H1 (cell line): ENCODE results near the gene VIT. TPM values are rescaled to one million over a fixed set of nuclear protein-coding genes. Genes with fewer than 3 reads are reported as not detected.

Source experiments
- CTCF ChIA-PET: fragments of 300-600 bp; sonication (Branson Sonifier 250); formaldehyde crosslinking; loops from one replicate; lab custom pipeline; 2021; ENCODE audit not compliant: partially characterized antibody; lab: Charles Lee
- POLR2A ChIA-PET: fragments of 300-600 bp; sonication (Branson Sonifier 250); formaldehyde crosslinking; loops from one replicate; lab custom pipeline; 2021; ENCODE audit warnings: inconsistent platforms; ENCODE audit not compliant: partially characterized antibody; lab: Charles Lee
- DNase-seq, 2 experiments: peaks; one replicate each; pipeline versions ENCODE4 v3.0.0 to v3.0.0-alpha.2; 2010 to 2022; ENCODE audit warnings: low spot score in 2 of 2, low read depth in 1 of 2, mixed read lengths in 1 of 2
- FAIRE-seq: peaks from 2 replicates; lab custom pipeline; 2011; peaks lifted over from hg19 to GRCh38; lab: Jason Lieb, UNC
- H2AFZ ChIP-seq: 2 replicates; pipeline ENCODE4 v1.8.1; 2012; ENCODE audit warnings: low read length, inconsistent platforms
- H2AK5ac ChIP-seq: 2 replicates; pipeline ENCODE4 v1.6.1; 2013; ENCODE audit warnings: low read depth, low read length
- H2BK120ac ChIP-seq: replicated peaks from 2 replicates; pipeline ENCODE3; 2013; ENCODE audit warnings: low read depth, low read length, inconsistent platforms
- H2BK12ac ChIP-seq: 2 replicates; pipeline ENCODE4 v1.6.1; 2013; ENCODE audit warnings: low read depth, low read length
- H2BK15ac ChIP-seq: 2 replicates; pipeline ENCODE4 v1.6.1; 2013; ENCODE audit warnings: low read length
- H2BK20ac ChIP-seq: 2 replicates; pipeline ENCODE4 v1.6.1; 2013; ENCODE audit warnings: low read length
- H2BK5ac ChIP-seq: 2 replicates; pipeline ENCODE4 v1.6.1; 2013; ENCODE audit warnings: low read depth, low read length
- H3K14ac ChIP-seq: 2 replicates; pipeline ENCODE4 v1.6.1; 2013; ENCODE audit warnings: inconsistent platforms; ENCODE audit not compliant: insufficient read length
- H3K18ac ChIP-seq: 2 replicates; pipeline ENCODE4 v1.6.1; 2013; ENCODE audit warnings: low read length; ENCODE audit errors: extremely low read depth
- H3K23ac ChIP-seq: 2 replicates; pipeline ENCODE4 v1.6.1; 2013; ENCODE audit warnings: inconsistent platforms; ENCODE audit not compliant: insufficient read length
- H3K23me2 ChIP-seq: 2 replicates; pipeline ENCODE4 v1.6.1; 2013; ENCODE audit warnings: low read depth, low read length
- H3K27ac ChIP-seq: 2 replicates; pipeline ENCODE4 v1.6.1; 2011; ENCODE audit warnings: low read depth, low read length, inconsistent platforms
- H3K27me3 ChIP-seq, 4 experiments: replicated peaks in 1 of 4; 1 replicate in 1 of 4; 2 replicates in 3 of 4; pipeline versions ENCODE4 v1.6.1 to v1.8.1; 2011 to 2013; ENCODE audit warnings: low read length in 3 of 4, mild to moderate bottlenecking in 3 of 4, inconsistent platforms in 2 of 4, mixed read lengths in 2 of 4, moderate library complexity in 1 of 4; ENCODE audit not compliant: control insufficient read depth in 3 of 4, insufficient read depth in 3 of 4; ENCODE audit errors: extremely low read depth in 1 of 4
- H3K36me3 ChIP-seq, 4 experiments: 2 replicates each; pipeline versions ENCODE4 v1.6.1 to v1.8.1; 2011 to 2013; ENCODE audit warnings: mild to moderate bottlenecking in 4 of 4, low read length in 3 of 4, moderate library complexity in 2 of 4, control low read depth in 1 of 4, inconsistent platforms in 1 of 4; ENCODE audit not compliant: insufficient read depth in 4 of 4, control insufficient read depth in 2 of 4
- H3K4ac ChIP-seq: replicated peaks from 2 replicates; pipeline ENCODE3; 2013; ENCODE audit warnings: low read length, low read depth, mixed read lengths, inconsistent platforms; ENCODE audit not compliant: insufficient read length
- H3K4me1 ChIP-seq, 4 experiments: replicated peaks in 1 of 4; 1 replicate in 1 of 4; 2 replicates in 3 of 4; pipeline versions ENCODE4 v1.6.1 to v1.8.1; 2011 to 2013; ENCODE audit warnings: low read length in 3 of 4, inconsistent platforms in 2 of 4, mixed read lengths in 1 of 4; ENCODE audit not compliant: insufficient read depth in 4 of 4, control insufficient read depth in 3 of 4
- H3K4me2 ChIP-seq, 2 experiments: 2 replicates each; pipeline versions ENCODE4 v1.6.1 to v1.8.1; 2011 to 2013; ENCODE audit warnings: low read depth in 2 of 2, low read length in 2 of 2, control low read depth in 1 of 2, inconsistent platforms in 1 of 2, mild to moderate bottlenecking in 1 of 2; ENCODE audit not compliant: insufficient read depth in 1 of 2
- H3K4me3 ChIP-seq, 4 experiments: fragments of 200-600, 300-600 bp in 1 of 4; sonication (generic), shearing (Covaris generic), sonication (Bioruptor Twin) in 1 of 4; 2 replicates each; pipeline versions ENCODE4 v1.5.1 to v1.8.1; 2011 to 2016; ENCODE audit warnings: low read length in 4 of 4, low read depth in 3 of 4, control low read depth in 2 of 4, inconsistent platforms in 2 of 4, mild to moderate bottlenecking in 2 of 4, mixed read lengths in 1 of 4, moderate library complexity in 1 of 4; ENCODE audit not compliant: insufficient read depth in 2 of 4; ENCODE audit errors: extremely low read depth in 1 of 4
- H3K56ac ChIP-seq: replicated peaks from 2 replicates; pipeline ENCODE3; 2013; ENCODE audit warnings: low read depth, mild to moderate bottlenecking, mixed read lengths, low read length, inconsistent platforms; ENCODE audit not compliant: insufficient read length
- H3K79me1 ChIP-seq: 2 replicates; pipeline ENCODE4 v1.6.1; 2013; ENCODE audit warnings: low read depth, low read length, control low read depth
- H3K79me2 ChIP-seq, 2 experiments: 2 replicates each; pipeline versions ENCODE4 v1.6.1 to v1.8.1; 2012 to 2013; ENCODE audit warnings: low read length in 2 of 2, mild to moderate bottlenecking in 2 of 2, inconsistent platforms in 1 of 2; ENCODE audit not compliant: insufficient read depth in 2 of 2, control insufficient read depth in 1 of 2
- H3K9ac ChIP-seq, 4 experiments: replicated peaks in 1 of 4; 1 replicate in 1 of 4; 2 replicates in 3 of 4; pipeline versions ENCODE4 v1.6.1 to v1.8.1; 2011 to 2013; ENCODE audit warnings: low read depth in 3 of 4, low read length in 3 of 4, control low read depth in 2 of 4, mild to moderate bottlenecking in 2 of 4, moderate library complexity in 2 of 4, inconsistent platforms in 1 of 4; ENCODE audit errors: extremely low read depth in 1 of 4
- H3K9me3 ChIP-seq, 2 experiments: 2 replicates each; pipeline versions ENCODE4 v1.6.1 to v1.8.1; 2012 to 2013; ENCODE audit warnings: mild to moderate bottlenecking in 2 of 2, moderate library complexity in 2 of 2, control low read depth in 1 of 2, inconsistent platforms in 1 of 2, low read depth in 1 of 2, low read length in 1 of 2, mixed read lengths in 1 of 2; ENCODE audit not compliant: insufficient read depth in 2 of 2
- H4K20me1 ChIP-seq, 2 experiments: replicated peaks in 1 of 2; 2 replicates each; pipeline versions ENCODE3 to v1.8.1; 2011 to 2013; ENCODE audit warnings: inconsistent platforms in 2 of 2, low read length in 2 of 2, mild to moderate bottlenecking in 1 of 2; ENCODE audit not compliant: insufficient read depth in 2 of 2, control insufficient read depth in 1 of 2
- H4K5ac ChIP-seq: 2 replicates; pipeline ENCODE4 v1.6.1; 2013; ENCODE audit warnings: low read length, low read depth, mixed read lengths, inconsistent platforms; ENCODE audit not compliant: insufficient read length
- H4K8ac ChIP-seq: 2 replicates; pipeline ENCODE4 v1.8.0; 2013; ENCODE audit warnings: mild to moderate bottlenecking, moderate library complexity, low read length, inconsistent platforms; ENCODE audit not compliant: insufficient read depth; ENCODE audit errors: extremely low read depth
- H4K91ac ChIP-seq: replicated peaks from 2 replicates; pipeline ENCODE3; 2013; ENCODE audit warnings: low read length, mixed read lengths, inconsistent platforms; ENCODE audit not compliant: insufficient read length
- CBX5 ChIP-seq: fragments of 300-800, 300-1000 bp; sonication (generic); IDR thresholded peaks from 2 replicates; pipeline ENCODE4 v1.7.1; 2016; ENCODE audit warnings: antibody characterized with exemption, low read length, low read depth
- CBX8 ChIP-seq: fragments of 300-800, 300-1000 bp; sonication (generic); IDR thresholded peaks from 2 replicates; pipeline ENCODE4 v1.7.1; 2016; ENCODE audit warnings: low read depth, low read length, borderline replicate concordance
- CHD1 ChIP-seq: IDR thresholded peaks from 2 replicates; pipeline ENCODE4 v1.6.1; 2012; ENCODE audit warnings: low read depth, low read length, improper control_type of control experiment
- CHD2 ChIP-seq: IDR thresholded peaks from 2 replicates; pipeline ENCODE4 v1.6.1; 2012; ENCODE audit warnings: low read length, improper control_type of control experiment
- EP300 ChIP-seq, 2 experiments: IDR thresholded peaks; 1 replicate in 1 of 2; 2 replicates in 1 of 2; pipeline ENCODE4 v1.6.1; 2011 to 2012; ENCODE audit warnings: low read depth in 2 of 2, low read length in 2 of 2, mild to moderate bottlenecking in 2 of 2, borderline replicate concordance in 1 of 2, inconsistent platforms in 1 of 2, moderate library complexity in 1 of 2
- GABPA ChIP-seq: IDR thresholded peaks from 2 replicates; pipeline ENCODE4 v1.6.1; 2011; ENCODE audit warnings: mild to moderate bottlenecking, low read length, moderate library complexity, borderline replicate concordance; ENCODE audit not compliant: insufficient read depth
- JUND ChIP-seq: IDR thresholded peaks from 2 replicates; pipeline ENCODE4 v1.6.1; 2011; ENCODE audit warnings: mild to moderate bottlenecking, improper control_type of control experiment, low read length
- KDM5A ChIP-seq: fragments of 200-600 bp; IDR thresholded peaks from 2 replicates; pipeline ENCODE4 v1.7.1; 2012; ENCODE audit warnings: mild to moderate bottlenecking, low read length, inconsistent platforms, mixed read lengths
- MAFK ChIP-seq: IDR thresholded peaks from 2 replicates; pipeline ENCODE4 v1.6.1; 2012; ENCODE audit warnings: low read depth, mild to moderate bottlenecking, improper control_type of control experiment, low read length
- NANOG ChIP-seq: IDR thresholded peaks from 2 replicates; pipeline ENCODE4 v1.6.1; 2011; ENCODE audit warnings: low read length, low read depth, mild to moderate bottlenecking, inconsistent platforms; ENCODE audit not compliant: insufficient read depth, poor library complexity, severe bottlenecking
- RBBP5 ChIP-seq: IDR thresholded peaks from 2 replicates; pipeline ENCODE4 v1.7.1; 2012; ENCODE audit warnings: low read depth, mild to moderate bottlenecking, inconsistent platforms, low read length, moderate library complexity, borderline replicate concordance
- TAF7 ChIP-seq: optimal IDR thresholded peaks from 2 replicates; pipeline ENCODE3; 2011; ENCODE audit warnings: low read depth, mild to moderate bottlenecking, inconsistent platforms, low read length, moderate library complexity, borderline replicate concordance
- TBP ChIP-seq: IDR thresholded peaks from 2 replicates; pipeline ENCODE4 v1.6.1; 2011; ENCODE audit warnings: low read depth, low read length, improper control_type of control experiment
- WGBS, 2 experiments: shearing (Covaris generic) in 1 of 2; methylation state at CpG; one replicate each; pipeline versions ENCODE4 v1.1.6 to v1.1.7; 2013 to 2015; ENCODE audit warnings: low lambda C conversion rate in 2 of 2, mixed read lengths in 2 of 2, inconsistent platforms in 1 of 2, low coverage in 1 of 2, missing lambda C conversion rate in 1 of 2; ENCODE audit not compliant: insufficient replicate concordance in 2 of 2, insufficient coverage in 1 of 2, insufficient read length in 1 of 2; ENCODE audit errors: extremely low coverage in 1 of 2, missing lambda C conversion rate in 1 of 2; 5-methylcytosine and 5-hydroxymethylcytosine counted together
- polyA plus RNA-seq, 7 experiments: library from polyadenylated mRNA; depleted of rRNA in 3 of 7; stranded (reverse) in 5 of 7; unstranded in 2 of 7; fragments of >200 nt in 5 of 7; fragments of 200-250 nt in 2 of 7; gene quantifications; 1 replicate in 5 of 7; 2 replicates in 1 of 7; 4 replicates in 1 of 7; pipeline versions ENCODE4 v1.2.1 to v1.2.3, GENCODE V29; 2011 to 2013; ENCODE audit warnings: missing spikeins in 2 of 7, mixed read lengths in 2 of 7
- total RNA-seq: library from RNA; stranded (reverse); fragmentation: NEBNext Ultra II Directional; extraction: Animal tissue kit (Norgen Biotek cat#: 25700); gene quantifications from 2 replicates; pipeline ENCODE4 v1.2.1, GENCODE V29; 2021

Gene VIT
- total and polyA plus RNA-seq, 2 of the 8 experiments (the other 6 are each of a cell fraction or from before 2014, with no cell fraction given) = 0.03 TPM; not detected in 1

DNA sequence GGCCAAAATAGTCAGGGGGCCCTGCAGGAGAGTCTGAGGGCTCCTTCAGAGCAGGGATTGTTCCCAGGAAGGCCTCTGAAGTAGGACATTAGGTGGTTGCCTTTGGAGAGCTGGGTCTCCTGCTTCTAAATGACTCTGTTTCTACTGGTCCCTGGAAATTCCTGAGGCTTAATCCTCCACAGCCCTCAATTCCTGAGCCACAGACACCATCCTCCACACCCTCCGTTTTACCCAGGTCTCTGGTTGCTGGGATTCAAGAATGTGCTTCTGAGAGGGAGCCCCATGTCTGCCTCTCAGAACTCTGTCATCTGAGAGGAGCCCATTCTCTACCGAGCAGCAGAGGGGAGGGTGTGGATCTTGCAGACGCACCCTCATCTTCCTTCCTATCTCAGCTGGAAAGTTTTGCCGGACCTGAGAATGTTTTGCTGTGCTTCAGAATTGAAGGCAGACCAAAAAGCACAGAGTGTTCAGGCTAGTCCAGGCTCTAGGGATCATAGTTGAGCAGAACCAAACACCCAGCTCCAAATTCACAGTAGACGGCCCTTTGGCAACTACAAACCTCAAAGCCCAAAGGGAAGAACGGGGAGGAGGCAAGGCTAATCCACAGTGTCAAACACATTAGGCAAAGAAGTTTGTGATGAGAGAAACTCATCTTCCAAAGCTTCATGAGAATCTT, 8.1 kb downstream of the VIT start:
- no peak overlapping the region for H2BK5ac ChIP-seq
- no peak overlapping the region for H4K8ac ChIP-seq
- no peak overlapping the region for H3K14ac ChIP-seq
- no peaks in the 10 kb centered on the region for H3K36me3 ChIP-seq
- no peak overlapping the region for H3K23ac ChIP-seq
- no peak overlapping the region for H2BK12ac ChIP-seq
- H4K20me1 ChIP-seq = no peaks in the 10 kb centered on the region
- CTCF ChIA-PET = interaction anchor here (0.7 to 1.4 kb wide), 7 partner anchors 20 to 296 kb away, joined by 3 to 4 read pairs (median 3); no protein-coding TSS in a partner anchor
- H2AFZ ChIP-seq = no peak overlapping the region
- 0 out of 2 replicates have a peak overlapping the region, but pooled peaks have one; percentile 22 for H2BK15ac ChIP-seq
- no peak for DNase-seq
- H3K79me1 ChIP-seq = no peaks in the 10 kb centered on the region
- H3K23me2 ChIP-seq = no peaks in the 10 kb centered on the region
- no peak overlapping the region for H3K4me3 ChIP-seq
- H3K56ac ChIP-seq = no peak overlapping the region
- 78% methylated on average over 6 of the region's 6 CpGs; no CpG with 5 or more reads in 1 of the 2 experiments for WGBS, 2 experiments
- POLR2A ChIA-PET = no interaction called here
- no peak for FAIRE-seq
- no peak overlapping the region for H3K9ac ChIP-seq
- no peak overlapping the region for H3K27ac ChIP-seq
- H2BK20ac ChIP-seq = no peak overlapping the region
- no peaks in the 10 kb centered on the region for H3K79me2 ChIP-seq
- no peaks in the 10 kb centered on the region for H3K9me3 ChIP-seq
- H2AK5ac ChIP-seq = no peak overlapping the region
- no peaks in the 10 kb centered on the region for H3K27me3 ChIP-seq
- no peak overlapping the region for H3K4me2 ChIP-seq
- no peak overlapping the region for H3K4ac ChIP-seq
- H3K18ac ChIP-seq = no peak overlapping the region
- H2BK120ac ChIP-seq = no peak overlapping the region
- peaks cover 0 to 3% (median 0%) of the 10 kb centered on the region in 4 experiments; a peak in 1 of 7 replicates for H3K4me1 ChIP-seq
- H4K5ac ChIP-seq = no peak overlapping the region
- H4K91ac ChIP-seq = no peak overlapping the region
- TF ChIP-seq CHD2 (no peak), CBX5 (no peak), CBX8 (no peak), EP300 (IDR thresholded peaks at IDR 0.05; ENCODE audit: borderline replicate concordance in 1 of 2, low read depth in 2 of 2, low read length in 2 of 2) (no peak), NANOG (no peak), GABPA (no peak), JUND (no peak), RBBP5 (no peak), TBP (no peak), CHD1 (no peak), KDM5A (no peak), TAF7 (no peak), MAFK (no peak)
